ACHN (cell line): ENCODE results near the gene PFDN5.
"Not testable (repeated sequence)": the region's sequence is repeated elsewhere in the genome, so short reads cannot be mapped to it uniquely, and the experiment has no call there.

Experiments used
- DNase-seq: peaks from one replicate; pipeline ENCODE4 v3.0.0-alpha.2; 2015
- in situ Hi-C: cut with HindIII; loops from 2 replicates; pipeline ENCODE4 v1.10.0; 2017; ENCODE audit warnings: low sequenced_read_pairs, low pct_ligation_motif_present, low pct_unique_long_range_greater_than_20kb

PFDN5 gene

GRCh38 chr12:53324113-53324778 is 28.9 kb downstream of the PFDN5 start:
- in situ Hi-C loops: no loop called here

DNA sequence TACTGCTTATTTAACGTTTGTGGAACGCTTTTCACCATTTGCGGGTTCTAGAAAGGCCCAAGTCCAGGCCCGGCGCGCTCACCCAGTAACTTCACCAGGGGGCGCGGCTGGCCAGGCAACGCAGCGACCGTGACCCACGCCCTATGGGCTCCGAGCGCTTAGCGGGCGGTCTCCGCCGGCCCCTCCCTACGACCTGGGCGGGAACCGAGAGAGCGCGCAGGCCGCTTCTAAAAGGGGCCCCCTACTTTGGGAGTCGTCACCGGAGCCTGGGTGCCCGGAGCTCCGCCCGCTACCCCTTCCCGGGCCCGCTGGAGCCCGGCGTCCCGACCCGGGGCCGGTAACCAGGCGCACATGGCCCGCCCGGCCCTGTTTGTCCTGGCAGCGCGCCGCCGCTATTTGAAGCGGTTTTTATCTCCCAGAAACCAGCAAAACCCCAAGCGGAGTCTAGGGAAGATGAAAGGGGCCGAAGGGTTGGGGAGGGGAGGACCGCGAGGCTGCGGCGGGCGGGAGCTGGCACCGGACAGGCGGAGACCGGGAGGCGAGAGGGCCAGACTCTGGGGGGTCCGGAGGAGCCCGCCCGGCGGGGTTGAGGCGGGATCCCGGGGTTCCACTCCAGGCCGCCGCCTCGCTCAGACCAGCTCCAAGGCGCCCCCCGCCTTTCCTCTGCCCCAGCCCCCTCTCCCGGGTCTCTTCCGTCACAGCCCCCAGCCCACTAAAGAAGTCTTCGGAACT is 29.6 kb downstream of the PFDN5 start:
- in situ Hi-C loops: no loop called here
- DNase-seq: peak; percentile 97

More at GRCh38 chr12:53324113-53324778, 28.9 kb downstream of the PFDN5 start:
- no peak for DNase-seq

DNA sequence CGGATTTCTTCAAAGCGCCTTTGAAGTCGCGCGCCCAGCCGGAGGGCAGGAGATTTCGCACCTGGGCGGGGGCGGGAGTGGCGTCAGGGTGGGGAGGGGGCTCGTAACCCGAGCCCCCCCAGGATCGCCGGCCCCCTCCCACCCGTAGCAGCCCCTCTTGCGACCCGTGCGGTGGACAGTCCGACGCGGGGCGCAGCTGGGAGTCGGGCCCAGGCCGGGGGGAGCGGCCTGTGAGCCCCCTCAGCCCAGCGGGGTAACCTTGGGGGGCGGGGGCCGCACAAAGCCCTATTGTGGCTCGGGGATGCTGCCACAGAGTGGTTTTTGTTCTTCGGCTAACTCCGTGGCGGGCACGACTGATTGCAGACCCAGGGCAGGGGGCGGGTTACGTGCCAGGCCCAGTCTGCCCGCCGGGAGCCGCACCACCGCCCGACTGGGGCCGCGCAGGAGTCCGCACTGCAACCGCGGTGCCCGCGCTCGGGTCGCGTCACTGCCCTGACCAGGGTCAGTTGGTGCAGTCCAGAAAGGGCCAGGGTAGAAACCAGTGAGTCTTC is 30.2 kb downstream of the PFDN5 start:
- DNase-seq: peak; percentile 32
- in situ Hi-C loops: no loop called here

DNA sequence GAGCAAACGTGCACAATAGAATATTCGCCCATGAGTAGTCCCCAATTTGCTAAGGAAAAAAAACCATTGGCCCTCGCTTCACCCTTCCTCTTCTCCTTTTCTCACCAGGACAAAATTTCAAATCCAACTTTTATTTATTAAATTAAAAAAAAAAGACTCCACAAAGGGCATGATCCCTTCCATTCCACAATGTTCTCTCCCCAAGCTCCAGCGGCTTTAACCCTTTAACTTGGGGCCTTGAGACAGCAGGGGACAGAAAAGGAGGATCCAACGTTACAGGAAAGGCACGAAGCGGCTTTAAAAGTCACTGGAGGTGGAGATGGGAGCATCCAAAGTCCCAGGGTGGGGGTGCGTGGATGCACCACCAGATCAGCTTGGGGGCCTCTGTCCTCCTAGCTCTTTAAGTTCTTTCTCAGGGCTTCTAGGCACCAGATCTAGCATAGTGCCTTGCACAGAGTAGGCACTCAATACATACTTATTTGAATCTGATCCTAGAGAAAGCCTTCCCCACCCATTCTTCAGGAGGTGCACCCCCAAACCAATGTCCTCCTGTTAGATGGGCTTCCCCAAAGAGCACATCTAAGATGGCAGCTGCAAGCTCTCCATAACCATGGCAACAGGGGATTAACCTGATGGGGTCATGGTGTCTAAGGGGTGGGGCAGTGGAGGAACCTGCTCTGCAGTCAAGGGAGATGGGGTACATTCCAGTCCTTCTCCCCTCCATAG is 31.3 kb downstream of the PFDN5 start:
- in situ Hi-C loops: no loop called here

DNA sequence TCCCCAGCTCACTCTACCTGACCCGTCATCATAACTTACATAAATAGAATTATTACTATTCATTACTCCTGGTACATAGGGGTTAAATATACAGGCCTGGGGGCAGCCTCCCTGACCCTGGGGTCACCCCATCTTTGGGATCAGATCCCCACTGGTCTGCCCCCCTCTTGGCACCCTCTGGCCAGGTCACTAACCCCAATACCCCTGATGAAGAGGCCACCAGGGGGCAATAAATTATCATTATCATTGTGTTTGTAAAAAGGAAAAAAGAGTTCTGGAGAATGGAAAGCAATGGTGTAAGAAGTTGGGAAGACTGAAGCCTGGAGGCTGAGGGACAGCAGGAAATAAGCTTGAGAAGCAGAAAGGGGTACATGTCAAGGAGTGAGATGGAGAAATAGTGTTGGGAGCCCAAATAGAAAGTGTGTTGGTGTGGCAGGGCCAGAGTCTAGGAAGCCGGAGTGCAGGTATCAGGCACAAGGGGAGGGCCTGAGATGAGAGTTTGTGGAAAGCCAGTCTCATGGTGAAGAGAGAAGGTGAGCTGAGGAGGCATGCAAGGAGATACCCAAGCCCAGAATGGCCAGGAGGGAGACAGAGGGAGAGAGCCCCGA is 32.2 kb downstream of the PFDN5 start:
- in situ Hi-C loops: no loop called here
- DNase-seq: peak; percentile 56

More for the DNA sequence above, 31.3 kb downstream of the PFDN5 start:
- DNase-seq: no peak

GRCh38 chr12:53328043-53328435 is 32.7 kb downstream of the PFDN5 start:
- no peak for DNase-seq
- in situ Hi-C loops: no loop called here

GRCh38 chr12:53330671-53331070 is 35.3 kb downstream of the PFDN5 start:
- in situ Hi-C loops: no loop called here
- no peak for DNase-seq

GRCh38 chr12:53332339-53332738 is 37.0 kb downstream of the PFDN5 start:
- in situ Hi-C loops, DNase-seq: not testable (repeated sequence)

DNA sequence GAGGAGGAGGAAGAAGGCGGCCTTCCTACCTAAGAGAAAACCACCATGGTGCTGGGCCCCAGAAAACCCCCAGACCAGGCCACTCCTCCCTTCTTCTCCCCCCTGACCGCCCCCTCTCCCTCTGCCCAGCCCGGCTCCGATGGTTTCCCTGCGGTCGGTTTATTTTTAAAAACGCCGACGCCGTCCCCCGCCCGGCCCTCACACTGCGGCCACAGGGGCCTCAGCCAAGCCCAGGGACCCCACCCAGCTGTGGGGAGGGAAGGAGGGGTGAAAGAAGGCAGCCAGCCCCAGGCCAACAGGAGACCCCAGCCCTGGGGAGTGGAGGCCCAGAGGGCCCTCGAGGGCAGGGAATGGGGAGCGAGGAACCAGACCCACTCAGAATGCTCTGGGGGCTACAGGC is 37.4 kb downstream of the PFDN5 start:
- in situ Hi-C loops: no loop called here
- DNase-seq: no peak

- no peak for DNase-seq
- in situ Hi-C loops: no loop called here
Measured at GRCh38 chr12:53333289-53333688, 37.9 kb downstream of the PFDN5 start.

GRCh38 chr12:53333845-53334244 is 38.5 kb downstream of the PFDN5 start:
- in situ Hi-C loops: no loop called here
- no peak for DNase-seq

GRCh38 chr12:53334822-53335221 is 39.5 kb downstream of the PFDN5 start:
- no peak for DNase-seq
- in situ Hi-C loops: no loop called here

DNA sequence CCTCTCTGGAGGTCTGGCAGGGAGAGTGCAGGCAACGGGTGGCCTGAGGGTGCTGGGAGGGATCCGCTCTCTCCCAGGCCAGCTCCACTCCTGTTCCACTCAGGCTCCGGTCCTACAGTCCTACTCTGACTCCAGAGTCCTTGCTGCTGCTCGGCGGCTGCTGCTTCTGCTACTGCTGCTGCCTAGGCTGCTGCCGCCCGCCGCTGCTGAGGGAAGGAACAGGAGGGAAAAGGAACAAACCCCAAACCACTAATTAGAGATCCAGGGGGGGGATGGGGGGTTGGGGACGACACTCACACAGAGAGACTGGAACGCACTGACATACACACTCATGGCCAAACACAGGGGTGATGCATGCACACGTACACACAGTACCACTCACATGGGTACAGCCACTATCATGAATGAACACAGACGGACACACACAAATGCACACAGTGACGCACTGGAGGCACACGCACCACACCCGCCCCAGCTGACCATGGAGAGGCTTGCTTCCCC is 40.9 kb downstream of the PFDN5 start, which contains the start of gene SP7:
Gene SP7 (minus strand): TSS at position 174 of the 501 bp plus-strand sequence. CDS start 708 bp downstream, outside the sequence.
- in situ Hi-C loops: no loop called here
- DNase-seq: no peak

- in situ Hi-C loops: no loop called here
- no peak for DNase-seq
Measured at GRCh38 chr12:53338017-53338416, 42.7 kb downstream of the PFDN5 start.

DNA sequence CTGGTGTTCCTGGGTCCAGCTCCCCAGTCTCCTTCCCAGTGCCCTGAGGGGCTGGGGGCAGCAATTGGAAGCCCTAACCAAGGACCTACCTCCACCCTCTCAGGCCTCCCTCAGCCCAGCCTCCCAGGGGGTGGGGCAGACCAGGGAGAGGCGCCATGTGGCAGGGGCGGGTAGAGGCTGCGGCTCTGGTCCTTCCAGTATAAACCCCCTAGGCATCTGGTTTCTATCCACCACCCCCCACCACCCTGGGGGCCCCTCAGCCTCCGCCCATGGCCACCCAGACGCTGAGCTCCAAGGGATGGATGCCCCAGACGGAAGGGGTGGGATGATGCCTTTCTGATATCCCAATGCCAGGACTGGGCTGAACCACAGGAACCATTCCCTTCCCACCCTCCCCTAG is 43.6 kb downstream of the PFDN5 start:
- in situ Hi-C loops: no loop called here
- no peak for DNase-seq

DNA sequence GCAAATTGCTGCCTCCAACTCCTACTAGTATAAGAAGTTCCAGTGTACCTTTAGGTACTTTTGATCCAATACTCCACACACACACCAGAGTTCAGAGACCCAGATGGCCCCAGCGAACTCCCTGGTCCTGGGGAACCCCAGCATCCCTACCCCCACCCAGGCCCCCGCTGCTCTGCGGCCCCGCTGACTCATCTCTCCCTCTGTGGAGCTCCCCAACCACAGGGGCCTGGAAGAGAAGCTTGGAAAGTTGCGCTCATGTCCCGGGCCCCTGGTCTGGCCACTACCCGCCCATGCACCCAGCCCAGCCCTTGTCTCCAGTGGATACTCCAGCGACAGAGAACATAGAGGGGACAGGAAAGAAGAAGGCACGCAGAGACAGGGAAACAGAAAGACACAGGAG is 45.1 kb downstream of the PFDN5 start:
- in situ Hi-C loops: no loop called here
- no peak for DNase-seq

DNA sequence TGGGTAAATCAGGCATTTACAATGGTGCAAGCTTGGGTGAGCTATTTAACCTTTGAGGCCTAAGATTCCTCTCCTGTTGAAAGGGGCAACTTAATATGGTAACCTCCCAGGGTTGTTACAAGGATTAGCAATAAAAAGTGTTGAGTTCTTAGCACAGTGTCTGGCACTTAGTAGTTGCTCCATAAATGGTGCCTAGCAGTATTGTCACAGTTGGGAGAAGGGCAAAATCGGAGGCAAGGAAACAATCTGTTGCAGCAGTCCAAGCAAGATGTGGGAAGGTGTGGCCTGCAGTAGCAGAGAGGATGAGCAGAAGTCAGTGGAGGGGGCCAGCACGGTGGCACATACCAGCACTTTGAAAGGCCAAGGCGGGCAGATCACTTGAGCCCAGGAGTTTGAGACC is 48.1 kb downstream of the PFDN5 start:
- DNase-seq: no peak
- in situ Hi-C loops: no loop called here

GRCh38 chr12:53343969-53344368 is 48.6 kb downstream of the PFDN5 start:
- DNase-seq: no peak
- in situ Hi-C loops: no loop called here

DNA sequence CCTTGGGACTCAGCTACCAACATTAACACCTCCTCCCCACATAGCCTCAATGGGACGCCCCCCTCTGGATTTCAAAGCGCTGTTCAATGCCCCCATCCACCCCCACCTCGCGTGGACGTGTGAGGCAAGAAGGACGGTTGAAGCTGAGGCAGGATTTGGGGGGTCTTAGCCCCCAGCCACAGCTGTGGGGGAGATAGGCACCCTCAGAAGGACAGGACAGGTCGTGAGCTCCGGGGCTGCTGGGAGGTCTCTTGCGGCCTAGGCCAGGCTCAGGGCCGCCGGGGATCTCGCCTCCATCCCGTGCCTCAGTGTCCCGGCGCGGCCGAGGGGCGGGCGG is 49.1 kb downstream of the PFDN5 start:
- no peak for DNase-seq
- in situ Hi-C loops: no loop called here
